HG03520 (cell line): ENCODE measurements around the gene NUDT4.

Source experiments
- ATAC-seq: cut with Tn5 transposase; IDR thresholded peaks from one replicate; pipeline ENCODE4 v1.9.1; 2021; ENCODE audit warnings: mild to moderate bottlenecking, moderate library complexity; ENCODE audit not compliant: unreplicated experiment

Gene NUDT4

DNA sequence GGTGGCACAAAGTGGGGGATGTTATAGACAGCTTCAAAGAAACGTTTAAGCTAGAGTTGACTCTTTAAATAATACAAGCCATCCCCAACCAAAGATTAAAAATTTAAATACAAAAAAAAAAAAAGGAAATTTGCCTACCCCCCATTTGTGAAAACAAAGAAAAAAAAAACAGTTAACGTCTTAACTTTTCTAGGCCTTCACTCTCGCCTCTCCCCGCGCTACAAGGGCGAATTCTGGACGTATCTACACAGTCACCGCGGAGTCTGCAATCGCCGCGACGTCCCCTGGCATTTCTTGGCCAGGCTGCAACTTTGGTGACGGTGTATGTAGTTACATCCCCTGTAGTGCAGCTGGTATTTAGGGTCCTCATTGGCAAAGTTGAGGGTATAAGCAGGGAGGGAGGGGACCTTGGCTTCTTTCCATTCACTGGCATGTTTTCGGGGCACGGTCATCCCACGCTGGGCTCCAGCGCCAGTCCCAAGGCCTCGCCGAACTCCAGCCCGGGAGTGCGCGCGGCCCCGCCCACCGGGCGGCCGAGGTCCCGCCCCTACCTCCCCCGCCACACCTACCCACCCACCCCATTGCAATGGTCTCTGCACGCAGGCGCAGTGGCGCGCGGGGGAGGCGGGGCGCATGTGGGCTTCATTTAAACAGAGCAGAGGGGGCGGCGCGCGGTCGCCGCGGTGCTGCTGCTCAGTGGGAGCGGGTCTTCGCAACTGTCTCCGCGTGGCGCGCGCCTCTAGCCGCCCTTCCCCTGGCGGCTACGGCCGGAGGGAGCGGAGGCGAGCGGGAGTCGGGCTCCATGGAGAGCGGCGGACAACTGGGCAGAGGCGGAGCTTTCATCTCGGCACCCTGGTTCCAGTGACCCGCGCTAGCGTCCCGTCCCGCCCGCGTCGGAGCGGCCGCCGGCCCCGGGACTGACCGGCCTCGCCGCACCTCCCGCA, at the start of gene NUDT4:
Gene NUDT4, plus strand, starts transcription at position 674 of the 944 bp plus-strand sequence. CDS start 398 bp downstream, outside the sequence.
- ATAC-seq: peak; percentile 62

DNA sequence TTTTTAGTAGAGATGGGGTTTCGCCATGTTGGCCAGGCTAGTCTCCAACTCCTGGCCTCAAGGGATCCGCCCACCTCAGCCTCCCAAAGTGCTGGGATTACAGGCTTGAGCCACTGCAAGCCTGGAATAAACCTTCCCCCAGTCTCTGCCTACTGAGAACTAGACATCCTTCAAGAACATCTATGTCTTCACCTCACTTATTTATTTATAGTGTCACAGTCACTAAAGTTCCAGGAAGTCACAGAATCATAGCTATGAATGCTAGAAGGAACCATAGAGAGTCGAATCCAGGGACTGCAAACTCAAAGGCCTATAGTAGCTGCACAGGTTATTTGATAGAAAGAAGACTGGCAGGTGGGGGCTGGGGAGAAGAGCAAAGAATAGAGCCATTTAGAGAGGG, 44.7 kb upstream of the NUDT4 start:
- no peak for ATAC-seq

DNA sequence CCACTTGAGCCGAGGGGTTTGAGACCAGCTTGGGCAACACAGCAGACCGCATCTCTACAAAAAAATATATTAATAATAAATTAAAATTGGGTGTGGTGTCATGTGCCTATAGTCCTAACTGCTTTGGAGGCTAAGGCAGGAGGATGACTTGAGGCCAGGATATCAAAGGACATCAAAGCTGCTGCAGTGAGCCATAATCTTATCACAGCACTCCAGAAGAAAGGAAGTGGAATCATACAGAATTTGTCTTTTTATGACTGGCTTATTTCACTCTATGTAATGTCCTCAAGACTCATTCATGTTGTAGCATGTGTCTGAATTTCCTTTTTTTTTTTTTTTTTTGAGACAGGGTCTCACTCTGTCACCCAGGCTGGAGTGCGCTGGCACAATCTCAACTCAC, 43.9 kb upstream of the NUDT4 start:
- ATAC-seq: no peak

DNA sequence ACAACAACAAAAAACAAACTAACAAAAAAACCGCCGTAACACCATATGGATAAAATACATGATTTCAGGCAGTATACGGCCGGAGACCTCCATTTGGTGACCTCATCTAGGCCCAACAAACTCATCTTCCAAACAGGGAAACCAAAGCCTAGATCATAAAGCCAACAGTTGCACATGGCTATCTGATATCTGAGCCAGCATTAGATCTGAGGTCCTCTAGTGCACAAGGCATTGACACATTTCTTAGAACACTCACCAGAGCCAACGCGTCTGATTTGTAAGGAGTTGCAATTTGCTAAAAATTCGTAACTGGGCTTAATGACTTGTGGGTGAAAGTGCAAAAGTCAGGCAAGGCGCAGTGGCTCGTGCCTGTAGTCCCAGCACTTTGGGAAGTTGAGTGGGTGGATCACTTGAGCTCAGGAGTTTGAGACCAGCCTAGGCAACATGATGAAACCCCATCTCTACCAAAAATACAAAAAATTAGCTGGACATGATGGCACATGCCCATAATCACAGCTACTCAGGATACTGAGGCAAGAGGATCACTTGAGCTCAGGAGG, 42.0 kb upstream of the NUDT4 start:
- no peak for ATAC-seq

DNA sequence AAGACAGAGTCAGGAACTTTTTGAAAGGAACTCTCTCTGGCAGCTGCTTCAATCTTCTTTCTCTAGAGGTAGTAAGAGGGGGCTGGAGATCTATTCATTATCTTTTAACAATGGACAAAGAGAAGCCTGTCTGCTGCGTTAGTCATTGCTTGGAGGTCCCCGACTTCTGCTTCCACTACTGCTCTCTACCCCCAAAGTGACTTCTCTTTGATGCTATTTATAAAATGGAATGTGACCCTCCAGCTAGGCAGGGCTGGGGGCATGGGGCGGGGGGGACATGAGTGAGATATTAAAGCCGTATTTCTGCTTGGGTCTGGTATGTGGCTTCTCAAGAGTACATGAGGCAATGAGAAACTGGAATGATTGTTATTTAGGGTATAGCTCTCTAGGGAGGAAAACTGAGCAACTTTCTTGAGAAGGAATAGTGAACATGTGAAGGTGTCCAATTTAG, 41.4 kb upstream of the NUDT4 start:
- ATAC-seq: no peak

DNA sequence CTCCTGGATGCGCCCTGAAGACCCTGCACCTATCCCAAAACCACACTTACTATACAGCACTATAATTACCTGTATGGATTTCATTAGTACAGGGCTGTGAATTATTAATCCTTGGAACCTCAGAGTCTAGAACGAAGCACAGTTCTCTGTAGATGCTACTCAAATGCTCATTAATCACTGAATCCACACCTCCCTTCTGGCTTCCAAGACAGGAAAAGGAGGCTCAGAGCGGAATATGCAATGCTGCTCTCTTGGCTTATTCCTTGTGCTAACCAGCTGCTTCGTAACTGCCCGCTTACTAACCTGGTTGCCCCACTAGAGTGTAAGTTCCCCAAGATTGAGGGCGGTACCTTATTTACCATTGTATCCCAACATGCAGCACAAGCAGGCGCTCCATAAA, 39.1 kb upstream of the NUDT4 start:
- no peak for ATAC-seq

DNA sequence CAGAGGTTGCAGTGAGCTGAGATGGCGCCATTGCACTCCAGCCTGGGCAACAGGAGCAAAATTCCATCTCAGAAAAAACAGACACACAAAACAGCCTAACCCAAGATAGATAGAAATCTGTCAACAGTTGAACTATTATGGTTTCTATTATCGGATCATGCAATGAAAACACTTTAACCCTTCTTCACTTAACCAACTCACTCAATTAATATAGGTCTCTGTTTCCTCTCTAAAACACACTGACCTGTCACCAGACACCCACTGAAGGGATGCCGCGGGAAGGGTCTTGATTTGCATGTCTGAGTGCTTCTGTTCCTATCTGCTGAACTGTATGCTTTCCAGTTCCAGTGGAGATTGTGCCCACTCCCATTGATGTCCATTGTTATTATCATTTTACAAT, 38.0 kb upstream of the NUDT4 start:
- ATAC-seq: no peak

DNA sequence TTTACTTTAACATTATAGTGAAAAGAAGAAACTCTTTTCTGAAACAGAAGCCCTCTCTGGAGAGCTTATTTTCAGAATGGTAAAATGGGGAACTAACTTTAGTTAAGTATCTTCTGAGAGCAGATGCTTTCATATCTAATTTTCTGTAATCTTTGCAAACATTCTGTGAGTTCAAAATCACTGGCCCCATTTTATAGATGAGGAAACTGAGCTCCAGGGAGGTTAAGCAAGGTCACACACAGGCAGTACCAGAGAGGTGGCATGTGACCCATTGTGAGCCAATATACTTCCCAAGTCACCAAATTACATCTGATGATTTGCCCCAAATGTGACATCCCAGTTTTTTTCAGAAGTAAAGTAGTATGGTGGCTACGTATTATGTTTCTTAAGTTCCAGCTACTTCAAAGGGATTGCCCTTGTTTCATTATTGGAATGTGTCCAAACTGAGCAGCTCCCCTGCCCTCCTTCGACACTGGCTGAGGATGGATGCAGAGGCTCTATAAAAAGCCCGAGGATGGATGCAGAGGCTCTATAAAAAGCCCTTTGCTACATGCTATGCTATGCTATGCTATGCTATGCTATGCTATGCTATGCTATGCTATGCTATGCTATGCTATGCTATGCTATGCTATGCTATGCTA, 36.2 kb upstream of the NUDT4 start:
- ATAC-seq: no peak

DNA sequence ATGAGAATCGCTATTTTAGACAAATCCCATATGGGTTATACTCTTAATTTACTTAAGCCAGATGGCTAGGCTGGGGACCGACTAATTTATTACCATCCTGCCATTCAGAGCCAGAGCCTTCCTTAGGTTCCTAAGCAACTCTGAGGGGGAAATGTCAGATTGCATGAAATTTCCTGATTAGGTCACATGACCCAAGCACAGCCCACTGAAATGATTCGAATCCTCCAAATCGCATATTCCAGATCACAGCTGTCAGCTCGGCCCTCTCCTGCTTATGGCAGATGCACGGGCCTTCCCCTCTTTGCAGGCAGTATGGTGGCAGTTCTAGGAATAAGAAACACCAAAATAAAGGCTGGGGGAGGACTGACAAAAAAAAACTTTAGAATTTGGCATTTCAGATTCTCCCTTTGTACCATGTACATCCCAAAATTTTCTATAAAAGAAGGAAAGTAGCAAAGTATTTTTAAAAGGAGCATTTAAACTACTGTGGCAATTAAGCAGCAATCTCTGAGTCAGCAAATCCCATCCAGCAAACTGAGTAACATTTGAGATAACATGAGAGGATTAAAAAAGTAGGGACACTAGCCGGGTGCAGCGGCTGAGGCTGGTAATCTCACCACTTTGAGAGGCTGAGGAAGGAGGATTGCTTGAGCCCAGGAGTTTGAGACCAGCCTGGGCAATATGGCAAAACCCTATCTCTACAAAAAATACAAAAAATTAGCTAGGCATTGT, 30.5 kb upstream of the NUDT4 start:
- no peak for ATAC-seq

DNA sequence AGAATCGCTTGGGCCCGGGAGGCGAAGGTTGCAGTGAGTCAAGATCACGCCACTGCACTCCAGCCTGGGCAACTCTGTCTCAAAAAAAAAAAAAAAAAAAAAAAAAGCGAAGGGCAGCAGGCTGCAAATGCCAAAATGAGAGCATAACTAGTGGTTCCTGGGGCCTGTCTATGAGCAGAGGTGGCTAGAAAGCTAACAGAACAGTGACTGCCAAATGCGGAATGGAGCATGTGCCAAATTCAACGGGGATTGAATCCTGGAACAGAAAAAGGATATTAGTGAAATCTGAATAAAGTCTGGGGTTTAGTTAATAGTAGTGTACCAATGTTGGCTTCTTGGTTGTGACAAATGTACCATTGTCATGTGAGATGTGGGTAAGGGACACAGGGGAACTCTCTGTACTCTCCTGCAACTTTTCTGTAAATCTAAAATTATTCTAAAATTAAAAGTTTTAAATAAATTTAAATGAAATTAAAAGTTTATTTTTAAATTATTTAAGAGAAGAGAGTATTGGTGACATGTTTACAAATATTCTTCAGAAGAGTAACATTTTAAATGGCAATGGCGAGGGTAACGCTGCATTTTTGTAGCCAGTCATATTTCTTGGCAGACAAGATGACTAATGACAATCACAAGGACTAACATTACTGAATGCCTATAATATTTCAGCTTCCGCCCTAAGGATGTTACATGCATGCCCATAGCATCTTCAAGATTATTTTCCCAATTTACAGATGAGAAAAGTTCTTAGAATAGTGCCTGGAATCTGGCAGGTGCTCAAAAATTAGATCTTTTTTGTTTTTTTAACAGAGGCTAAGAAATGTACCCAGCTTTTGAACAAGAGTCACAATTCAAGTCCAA, 28.9 kb upstream of the NUDT4 start:
- ATAC-seq: no peak

DNA sequence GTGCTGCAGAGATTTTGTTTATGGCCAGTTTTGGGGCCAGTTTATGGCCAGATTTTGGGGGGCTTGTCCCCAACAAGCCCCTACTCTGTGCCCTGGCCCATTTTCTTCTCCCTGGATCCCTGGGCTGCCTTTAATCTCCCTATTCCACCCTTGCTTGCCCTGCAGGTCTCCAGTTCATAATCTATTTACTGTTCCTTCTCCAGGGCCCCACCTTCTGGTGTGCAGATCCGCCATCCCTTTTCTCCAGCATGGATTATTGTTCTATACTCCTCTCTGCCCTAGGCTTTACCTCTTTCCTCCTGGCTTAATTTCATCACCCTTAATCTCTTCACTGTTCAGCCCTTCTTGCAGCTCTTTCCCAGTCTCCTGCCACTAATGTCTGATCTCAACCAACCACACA, 26.0 kb upstream of the NUDT4 start:
- no peak for ATAC-seq

DNA sequence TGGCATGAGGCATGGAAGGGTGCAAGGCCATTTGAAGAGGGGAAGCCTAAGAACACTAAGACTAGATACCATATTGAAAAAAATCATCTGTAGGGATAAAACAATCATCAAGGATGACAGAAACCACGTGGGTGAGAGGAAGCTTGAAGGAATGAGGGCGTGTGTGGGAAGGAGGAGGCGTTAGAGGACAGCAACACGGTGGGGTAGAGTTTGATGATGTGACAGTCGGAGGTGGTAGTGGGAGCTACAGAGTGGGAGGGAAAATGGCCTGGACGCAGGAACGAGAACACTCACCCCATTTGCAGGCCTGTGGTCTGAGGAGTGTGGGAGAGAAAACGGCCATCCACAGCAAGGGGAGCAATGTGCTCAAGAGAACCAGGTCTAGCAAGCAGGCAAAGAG, 25.4 kb upstream of the NUDT4 start:
- no peak for ATAC-seq

DNA sequence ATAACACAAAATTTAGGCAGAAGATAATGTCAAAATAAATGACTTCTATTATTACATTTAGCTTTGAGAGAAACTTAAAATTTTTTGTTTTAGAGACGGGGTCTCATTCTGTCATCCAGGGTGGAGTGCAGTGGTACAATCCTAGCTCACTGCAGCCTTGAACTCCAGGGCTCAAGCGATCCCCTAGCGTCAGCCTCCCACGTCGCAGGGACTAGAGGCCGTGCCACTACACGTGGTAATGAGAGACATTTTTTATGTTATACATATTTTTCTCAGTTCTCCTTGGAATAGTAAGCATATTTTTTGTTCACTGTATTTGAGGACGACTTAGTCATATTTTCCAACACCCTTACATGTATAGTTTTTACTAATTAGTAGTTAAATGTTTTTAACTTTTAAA, 21.5 kb upstream of the NUDT4 start:
- ATAC-seq: no peak

DNA sequence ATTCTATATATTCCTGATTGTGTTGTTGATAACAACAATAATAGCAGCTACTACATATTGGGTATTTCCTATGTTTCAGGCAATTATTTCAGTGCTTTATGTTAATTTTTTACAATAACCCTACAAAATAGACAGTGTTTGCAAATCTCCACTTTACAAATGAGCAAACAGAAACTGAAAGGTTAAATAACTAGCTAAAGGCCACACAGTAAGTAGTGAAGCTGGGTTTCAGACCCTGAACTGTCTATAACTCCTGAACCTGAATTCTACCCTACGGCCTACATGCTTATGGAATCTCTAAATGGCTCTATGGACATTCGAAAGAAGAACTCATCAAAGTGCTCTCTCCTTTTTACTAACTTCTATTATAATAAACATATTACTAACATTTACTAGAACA, 19.7 kb upstream of the NUDT4 start:
- ATAC-seq: peak; percentile 84

DNA sequence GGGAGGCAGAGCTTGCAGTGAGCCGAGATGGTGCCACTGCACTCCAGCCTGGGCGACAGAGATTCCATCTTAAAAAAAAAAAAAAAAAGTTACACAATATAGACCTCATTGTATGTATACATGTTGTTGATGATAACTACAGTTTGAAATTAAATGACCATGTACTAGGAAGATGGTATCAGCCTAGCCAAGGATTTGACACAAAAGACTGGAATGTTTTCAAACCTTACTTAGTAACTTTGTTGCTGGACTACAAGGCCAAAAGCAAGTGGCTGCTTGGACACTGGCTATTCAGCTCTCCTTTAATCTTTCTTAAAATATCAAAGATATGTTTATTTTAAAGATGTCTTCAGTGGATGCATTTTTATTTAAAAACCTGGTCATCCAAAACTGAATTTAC, 18.9 kb upstream of the NUDT4 start:
- no peak for ATAC-seq

DNA sequence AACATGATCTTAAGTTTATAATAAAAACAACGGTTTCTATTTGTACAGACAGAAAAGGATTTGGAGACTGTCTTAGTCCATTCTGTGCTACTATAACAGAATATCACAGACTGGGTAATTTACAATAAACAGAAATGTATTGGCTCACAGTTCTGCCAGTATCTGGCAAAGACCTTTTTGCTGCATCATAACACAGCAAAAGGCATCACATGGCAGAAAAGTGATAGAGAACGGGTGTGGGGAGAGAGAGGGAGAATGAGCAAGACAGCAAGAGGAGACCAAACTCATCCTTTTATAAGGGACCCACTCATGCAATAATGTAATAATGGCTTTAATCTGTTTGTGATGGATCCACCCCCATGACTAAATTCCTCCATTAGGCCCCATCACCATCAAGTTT, 17.0 kb upstream of the NUDT4 start:
- ATAC-seq: no peak

DNA sequence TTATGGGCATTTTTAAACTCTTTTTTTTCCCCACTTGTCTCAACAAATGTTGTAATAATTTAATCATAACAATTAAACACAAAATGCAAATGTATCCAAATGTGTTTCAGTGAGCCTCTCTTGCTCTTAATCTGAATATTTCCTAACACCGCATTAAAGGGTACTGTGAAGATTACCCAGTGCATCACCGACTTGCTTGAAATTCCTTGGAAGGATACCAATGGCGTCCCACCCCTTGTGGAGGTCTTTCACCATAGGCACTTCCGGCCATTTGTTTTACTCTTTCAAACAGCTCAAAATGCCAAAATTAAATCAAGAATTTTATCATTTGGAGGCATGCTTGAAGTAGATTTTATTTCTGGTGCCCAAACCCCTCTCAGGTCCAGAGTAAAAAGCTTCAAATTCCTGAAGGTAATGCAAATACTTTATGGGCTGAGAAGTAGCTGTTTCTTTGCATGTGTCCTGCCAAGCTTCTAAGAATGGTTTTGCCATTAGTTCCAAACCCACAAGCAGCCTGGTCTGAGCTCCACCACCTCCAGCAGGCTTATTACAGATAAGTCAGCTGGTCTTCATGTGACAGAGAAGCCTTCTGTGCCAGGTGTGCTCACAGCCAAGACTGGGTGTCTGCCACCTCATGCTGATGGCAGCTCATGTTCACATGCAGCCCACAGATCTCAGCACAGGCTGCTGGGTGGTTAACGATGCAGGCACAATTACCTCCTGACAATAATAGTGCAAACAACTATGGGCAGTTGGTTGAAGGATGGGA, 16.4 kb upstream of the NUDT4 start:
- no peak for ATAC-seq

DNA sequence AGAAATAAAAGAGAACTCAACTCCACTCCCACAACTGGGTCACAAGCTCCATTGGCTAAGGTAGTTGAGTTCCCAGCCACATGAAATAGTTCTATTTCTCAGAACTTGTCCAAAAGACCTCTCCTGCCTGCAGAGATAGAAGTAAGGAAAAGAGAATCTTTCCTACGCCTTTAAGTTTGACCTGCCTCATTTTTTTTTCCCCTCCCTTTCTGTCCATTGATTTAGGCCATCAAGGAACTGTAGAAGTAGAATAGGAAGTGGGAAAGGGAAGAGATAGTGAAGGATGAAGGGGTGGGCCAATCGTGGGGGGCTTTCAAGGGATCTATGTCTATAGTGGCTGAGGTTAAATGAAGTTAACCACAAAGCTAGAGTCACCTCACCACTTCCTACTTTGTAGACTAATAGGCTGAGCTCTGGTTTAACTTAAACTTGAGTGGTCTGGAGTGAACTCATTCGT, 13.9 kb upstream of the NUDT4 start:
- ATAC-seq: peak; percentile 46

DNA sequence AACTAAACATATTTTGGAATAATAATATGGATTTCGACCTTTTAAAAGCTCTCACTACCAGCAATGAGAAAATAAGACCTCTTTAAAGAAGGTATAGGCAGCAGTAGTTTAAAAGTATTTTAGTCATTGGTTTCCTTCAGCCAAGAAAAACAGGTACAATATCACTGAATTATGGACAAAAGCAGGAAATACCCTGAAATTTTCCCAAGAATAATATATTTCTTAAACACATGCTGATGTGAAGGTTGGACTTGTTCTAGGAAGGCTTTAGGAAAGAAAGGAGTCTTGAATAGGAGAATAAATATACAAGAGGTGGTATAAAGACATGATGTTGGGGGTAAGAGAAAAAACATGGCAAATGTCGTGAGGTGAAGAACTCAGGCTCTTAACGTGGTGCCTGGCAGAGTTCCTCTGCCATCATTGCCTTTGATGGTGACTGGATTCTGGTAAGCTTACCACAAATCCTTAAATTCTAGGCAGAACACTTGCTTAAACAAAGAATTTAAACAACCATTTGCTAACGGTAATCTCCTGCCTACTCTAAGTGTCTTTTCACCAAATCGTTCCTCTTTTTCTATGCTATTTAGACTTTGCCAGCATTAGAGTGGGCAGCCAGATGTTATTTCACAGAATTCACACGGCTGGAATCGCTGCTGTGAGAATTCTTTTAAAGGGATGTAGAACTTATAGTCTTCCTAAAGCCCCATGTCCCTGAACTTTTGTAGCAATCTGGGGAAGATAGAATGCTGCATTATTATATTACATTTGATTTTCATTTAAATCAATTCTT, 11.9 kb upstream of the NUDT4 start:
- ATAC-seq: no peak
